Measurements from ENCODE around the gene TMEM184C. TPM values are rescaled to one million over a fixed set of nuclear protein-coding genes. Genes with fewer than 3 reads are reported as not detected.
A peak's percentile ranks its signal among the peaks of the same experiment; 100 is the strongest.

The TMEM184C gene
- total and polyA plus RNA-seq, 2 experiments from 2014 or later: 15.1 to 42.2 TPM

- Histone ChIP-seq H3K4me2 (no peak overlapping the region), H2AFZ (0 out of 2 replicates have a peak overlapping the region, but pooled peaks have one; percentile 59), H3K27ac (ENCODE audit: low read depth) (no peak overlapping the region), H3K79me2 (replicated peaks; ENCODE audit: insufficient read depth) (no peaks in the 10 kb centered on the region), H3K4me1 (ENCODE audit: insufficient read depth) (no peaks in the 10 kb centered on the region), H3K27me3 (ENCODE audit: insufficient read depth) (no peaks in the 10 kb centered on the region), H3F3A (replicated peaks; ENCODE audit: low read depth) (no peaks in the 10 kb centered on the region), H3K4me3 (no peak overlapping the region), H3K9me2 (ENCODE audit: insufficient read depth) (peaks cover 6% of the 10 kb centered on the region; the same call in 1 of the 2 replicates), H4K20me1 (replicated peaks; ENCODE audit: insufficient read depth) (no peaks in the 10 kb centered on the region), H3K36me3 (ENCODE audit: insufficient read depth) (no peaks in the 10 kb centered on the region)
- Mint-ChIP-seq H3K4me3 (no peak overlapping the region), H3K27ac (no peak overlapping the region), H3K4me1 (no peaks in the 10 kb centered on the region; the same call in 2 of the 3 replicates), H3K36me3 (ENCODE audit: low read depth) (no peaks in the 10 kb centered on the region), H3K9me3 (no peaks in the 10 kb centered on the region; the same call in 2 of the 3 replicates), H3K27me3 (ENCODE audit: insufficient read depth, low read depth, poor library complexity) (no peaks in the 10 kb centered on the region)
- no peak for ATAC-seq
- TF ChIP-seq STAT1 (IDR thresholded peaks at IDR 0.05; ENCODE audit: unreplicated experiment) (no peak), NANOG (IDR thresholded peaks at IDR 0.05; ENCODE audit: borderline replicate concordance) (no peak), EZH2phosphoT487 (IDR thresholded peaks at IDR 0.05; ENCODE audit: unreplicated experiment) (no peak), JUNB (IDR thresholded peaks at IDR 0.05; ENCODE audit: unreplicated experiment) (no peak), EZH2 (IDR thresholded peaks at IDR 0.05; ENCODE audit: low read depth, unreplicated experiment) (no peak), REST (IDR thresholded peaks at IDR 0.05; ENCODE audit: unreplicated experiment) (no peak), ZNF462 (CRISPR knock-in tag; IDR thresholded peaks at IDR 0.05) (no peak)
- no peak for DNase-seq (ENCODE audit: low spot score)
These were observed 39.1 kb upstream of the TMEM184C start for GRCh38 chr4:147578051-147578476.
